Upper lobe of left lung (tissue), 6 donors: ENCODE measurements around the gene CD34. TPM values are rescaled to one million over a fixed set of nuclear protein-coding genes. Genes with fewer than 3 reads are reported as not detected.

Experiments used
- ATAC-seq, 2 donors: fragments of 200-7000 bp; cut with Tn5 transposase; one replicate each; pipeline ENCODE4 v1.9.1; 2022; ENCODE audit warnings: mild to moderate bottlenecking in 2 of 2, moderate library complexity in 2 of 2; ENCODE audit not compliant: low FRiP score in 2 of 2
- DNase-seq, 2 donors: peaks; one replicate each; pipeline ENCODE4 v3.0.0-alpha.2; 2019 to 2020
- H3K27ac ChIP-seq, 4 donors: fragments of 200-600 bp; sonication (generic); one replicate each; pipeline ENCODE4 v1.5.1; 2016 to 2019
- H3K27me3 ChIP-seq, 4 donors: fragments of 200-600 bp; sonication (generic); one replicate each; pipeline ENCODE4 v1.5.1; 2017 to 2019
- H3K36me3 ChIP-seq, 4 donors: fragments of 200-600 bp; sonication (generic); one replicate each; pipeline ENCODE4 v1.5.1; 2016 to 2019
- H3K4me1 ChIP-seq, 4 donors: fragments of 200-600 bp; sonication (generic); one replicate each; pipeline ENCODE4 v1.5.1; 2018 to 2019
- H3K4me3 ChIP-seq, 4 donors: fragments of 200-600 bp; sonication (generic); one replicate each; pipeline ENCODE4 v1.5.1; 2017 to 2019; ENCODE audit warnings: mild to moderate bottlenecking in 2 of 4, moderate library complexity in 1 of 4
- H3K9me3 ChIP-seq, 4 donors: fragments of 200-600 bp; sonication (generic); one replicate each; pipeline ENCODE4 v1.5.1; 2018 to 2019
- EP300 ChIP-seq, 4 donors: sonication (generic); formaldehyde crosslinking; IDR thresholded peaks; one replicate each; pipeline ENCODE4 v1.5.1; 2017; ENCODE audit warnings: antibody characterized with exemption in 4 of 4, control low read depth in 2 of 4
- POLR2A ChIP-seq, 4 donors: fragments of 450-650 bp; IDR thresholded peaks; one replicate each; pipeline ENCODE4 v1.5.1; 2016 to 2017; ENCODE audit warnings: antibody characterized with exemption in 4 of 4, mild to moderate bottlenecking in 2 of 4
- POLR2AphosphoS5 ChIP-seq, 2 donors: sonication (generic); formaldehyde crosslinking; IDR thresholded peaks; one replicate each; pipeline ENCODE4 v1.5.1; 2017; ENCODE audit warnings: antibody characterized with exemption in 2 of 2
- WGBS, 2 donors: methylation state at CpG; one replicate each; pipeline ENCODE4 v1.1.5; 2017 to 2018; 5-methylcytosine and 5-hydroxymethylcytosine counted together
- total RNA-seq, 6 donors: library from RNA; depleted of rRNA in 4 of 6; stranded (reverse); fragments of >200 nt in 4 of 6; gene quantifications; one replicate each; pipeline versions ENCODE4 v1.1.0 to v1.2.1, GENCODE V29; 2016 to 2021
- TF ChIP-seq, protein P1 (sequence below), 6 experiments: fragments of 450-650 bp in 4 of 6; fragments of 200-600 bp in 2 of 6; sonication (generic) in 2 of 6; IDR thresholded peaks; one replicate each; pipeline ENCODE4 v1.5.1; 2016 to 2019; ENCODE audit warnings: antibody characterized with exemption in 6 of 6
- donor health status: DM: no; HTN: no; CAD: no; lungs with moderate emphysema.
- donor health status: DM: no; HTN: yes; CAD: no; lungs with severe emphysema.

Gene CD34
- total RNA-seq, 6 donors from 2014 or later: 8.8 to 78.2 (median 22.4) TPM

- no peaks in the 10 kb centered on the region for H3K27me3 ChIP-seq
- no peak for TF ChIP-seq POLR2A (IDR thresholded peaks at IDR 0.05)
- TF ChIP-seq EP300 (IDR thresholded peaks at IDR 0.05): no peak
- no peak for TF ChIP-seq POLR2AphosphoS5 (IDR thresholded peaks at IDR 0.05)
- TF ChIP-seq, protein P1, sequence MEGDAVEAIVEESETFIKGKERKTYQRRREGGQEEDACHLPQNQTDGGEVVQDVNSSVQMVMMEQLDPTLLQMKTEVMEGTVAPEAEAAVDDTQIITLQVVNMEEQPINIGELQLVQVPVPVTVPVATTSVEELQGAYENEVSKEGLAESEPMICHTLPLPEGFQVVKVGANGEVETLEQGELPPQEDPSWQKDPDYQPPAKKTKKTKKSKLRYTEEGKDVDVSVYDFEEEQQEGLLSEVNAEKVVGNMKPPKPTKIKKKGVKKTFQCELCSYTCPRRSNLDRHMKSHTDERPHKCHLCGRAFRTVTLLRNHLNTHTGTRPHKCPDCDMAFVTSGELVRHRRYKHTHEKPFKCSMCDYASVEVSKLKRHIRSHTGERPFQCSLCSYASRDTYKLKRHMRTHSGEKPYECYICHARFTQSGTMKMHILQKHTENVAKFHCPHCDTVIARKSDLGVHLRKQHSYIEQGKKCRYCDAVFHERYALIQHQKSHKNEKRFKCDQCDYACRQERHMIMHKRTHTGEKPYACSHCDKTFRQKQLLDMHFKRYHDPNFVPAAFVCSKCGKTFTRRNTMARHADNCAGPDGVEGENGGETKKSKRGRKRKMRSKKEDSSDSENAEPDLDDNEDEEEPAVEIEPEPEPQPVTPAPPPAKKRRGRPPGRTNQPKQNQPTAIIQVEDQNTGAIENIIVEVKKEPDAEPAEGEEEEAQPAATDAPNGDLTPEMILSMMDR (IDR thresholded peaks at IDR 0.05): no peak
- peak overlapping the region in 1 of 4 donors; percentile 1 for H3K27ac ChIP-seq
- H3K4me1 ChIP-seq: peaks cover 0 to 8% (median 6%) of the 10 kb centered on the region in 4 donors
- DNase-seq (no peak), ATAC-seq (no peak)
- H3K36me3 ChIP-seq: no peaks in the 10 kb centered on the region
- WGBS, 2 donors: 68 to 73% methylated on average over 3 of the region's 3 CpGs
- H3K9me3 ChIP-seq: no peaks in the 10 kb centered on the region
- H3K4me3 ChIP-seq: no peak overlapping the region
Observed at GRCh38 chr1:207903767-207904166, 7.2 kb downstream of the CD34 start.

DNA sequence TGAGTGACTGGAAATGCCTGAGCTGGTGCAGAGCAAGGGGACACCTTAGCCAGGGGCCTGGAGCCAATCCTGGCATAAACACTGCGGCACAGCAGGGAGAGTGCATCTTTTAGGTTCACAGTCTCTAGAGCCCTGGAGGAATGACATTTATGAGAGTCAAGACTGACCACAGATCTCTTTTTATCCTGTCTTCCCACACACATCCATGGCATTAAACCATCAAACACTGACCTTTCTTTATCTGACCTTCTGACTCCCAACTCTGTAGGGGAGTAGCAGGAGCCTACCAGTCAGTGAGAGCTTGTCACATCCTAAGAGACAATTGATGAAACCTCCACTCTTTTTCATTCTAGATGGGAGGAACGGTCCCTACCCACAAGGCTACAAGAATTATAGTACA is 7.9 kb downstream of the CD34 start:
- no peak for ATAC-seq
- 75 to 78% methylated on average over 2 of the region's 2 CpGs for WGBS, 2 donors

DNA sequence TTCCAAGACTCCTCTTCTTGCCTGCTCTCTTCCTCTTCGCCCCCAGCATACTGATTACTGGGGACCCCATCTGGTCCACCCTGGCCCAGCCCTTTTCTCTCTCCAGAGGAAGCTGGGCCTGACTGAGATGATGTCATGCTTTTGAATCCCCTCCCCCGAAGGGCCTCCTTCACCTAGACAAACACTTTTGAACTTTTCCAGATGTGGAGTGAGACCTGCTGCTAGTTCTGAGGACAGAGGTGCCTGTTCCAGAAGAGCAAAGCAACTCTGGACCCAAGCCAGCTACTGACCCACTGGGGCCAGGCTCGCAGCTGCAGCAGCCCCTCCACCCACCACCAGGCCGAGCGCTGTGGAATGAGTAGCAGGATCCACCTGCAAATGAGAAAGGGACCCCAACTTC is 8.4 kb downstream of the CD34 start:
- Histone ChIP-seq H3K4me1 (peaks cover 0 to 5% (median 2%) of the 10 kb centered on the region in 4 donors), H3K27ac (peak overlapping the region in 1 of 4 donors; percentile 43), H3K4me3 (no peak overlapping the region), H3K9me3 (no peaks in the 10 kb centered on the region), H3K27me3 (no peaks in the 10 kb centered on the region), H3K36me3 (no peaks in the 10 kb centered on the region)
- ATAC-seq: peak in 1 of 2 donors; percentile 29
- no peak for DNase-seq
- WGBS, 2 donors: 72 to 80% methylated on average over 4 to 5 of the region's 5 CpGs
- TF ChIP-seq, protein P1 (IDR thresholded peaks at IDR 0.05): no peak
- TF ChIP-seq POLR2AphosphoS5 (IDR thresholded peaks at IDR 0.05): no peak
- no peak for TF ChIP-seq POLR2A (IDR thresholded peaks at IDR 0.05)
- no peak for TF ChIP-seq EP300 (IDR thresholded peaks at IDR 0.05)

More for the DNA sequence above, 7.9 kb downstream of the CD34 start:
- Histone ChIP-seq H3K27me3 (no peaks in the 10 kb centered on the region), H3K4me1 (peaks cover 0 to 5% (median 2%) of the 10 kb centered on the region in 4 donors), H3K4me3 (no peak overlapping the region), H3K9me3 (no peaks in the 10 kb centered on the region), H3K36me3 (no peaks in the 10 kb centered on the region), H3K27ac (peak overlapping the region in 1 of 4 donors; percentile 43)
- DNase-seq: no peak
- TF ChIP-seq EP300 (IDR thresholded peaks at IDR 0.05): no peak
- TF ChIP-seq POLR2A (IDR thresholded peaks at IDR 0.05): no peak
- TF ChIP-seq POLR2AphosphoS5 (IDR thresholded peaks at IDR 0.05): no peak
- TF ChIP-seq, protein P1 (IDR thresholded peaks at IDR 0.05): no peak

- ATAC-seq (peak; percentile 24 to 55), DNase-seq (no peak)
- H3K4me1 ChIP-seq: peaks cover 0 to 5% (median 4%) of the 10 kb centered on the region in 4 donors
- H3K4me3 ChIP-seq: no peak overlapping the region
- peak overlapping the region in 2 of 4 donors; percentile 5 to 32 for H3K27ac ChIP-seq
- H3K27me3 ChIP-seq: no peaks in the 10 kb centered on the region
- 92 to 93% methylated on average over 2 of the region's 2 CpGs for WGBS, 2 donors
- TF ChIP-seq POLR2AphosphoS5 (IDR thresholded peaks at IDR 0.05) (no peak), POLR2A (IDR thresholded peaks at IDR 0.05) (no peak), EP300 (IDR thresholded peaks at IDR 0.05) (no peak)
- TF ChIP-seq, protein P1 (IDR thresholded peaks at IDR 0.05): no peak
- no peaks in the 10 kb centered on the region for H3K9me3 ChIP-seq
- no peaks in the 10 kb centered on the region for H3K36me3 ChIP-seq
Observed at GRCh38 chr1:207901041-207901653, 9.8 kb downstream of the CD34 start.

- Histone ChIP-seq H3K27ac (peak overlapping the region in 2 of 4 donors; percentile 21 to 64), H3K36me3 (no peaks in the 10 kb centered on the region), H3K27me3 (no peaks in the 10 kb centered on the region), H3K9me3 (no peaks in the 10 kb centered on the region), H3K4me3 (no peak overlapping the region), H3K4me1 (peaks cover 0 to 5% (median 4%) of the 10 kb centered on the region in 4 donors)
- DNase-seq (no peak), ATAC-seq (no peak)
- no peak for TF ChIP-seq POLR2AphosphoS5 (IDR thresholded peaks at IDR 0.05)
- TF ChIP-seq POLR2A (IDR thresholded peaks at IDR 0.05): no peak
- TF ChIP-seq, protein P1 (IDR thresholded peaks at IDR 0.05): no peak
- TF ChIP-seq EP300 (IDR thresholded peaks at IDR 0.05): no peak
- 64 to 69% methylated on average over 3 of the region's 3 CpGs for WGBS, 2 donors
Observed at GRCh38 chr1:207898836-207899235, 12.1 kb downstream of the CD34 start.
